CD4-positive, alpha-beta T cell (primary cell): ENCODE results near the gene SECISBP2. TPM values are rescaled to one million over a fixed set of nuclear protein-coding genes. Genes with fewer than 3 reads are reported as not detected.

Experiments
- ATAC-seq: fragments of 200-7000 bp; cut with Tn5 transposase; one replicate; pipeline ENCODE4 v1.10.0; 2022; ENCODE audit warnings: mild to moderate bottlenecking; ENCODE audit not compliant: poor library complexity
- CTCF ChIA-PET: fragments of 350-600 bp; sonication (Branson Sonifier 250); formaldehyde crosslinking; loops from one replicate; lab custom pipeline; 2021; ENCODE audit warnings: antibody characterized with exemption, inconsistent platforms; lab: Charles Lee
- POLR2A ChIA-PET: fragments of 350-600 bp; sonication (Branson Sonifier 250); formaldehyde crosslinking; loops from one replicate; lab custom pipeline; 2021; ENCODE audit warnings: antibody characterized with exemption, inconsistent platforms; lab: Charles Lee
- DNase-seq, 14 experiments: peaks; one replicate each; pipeline ENCODE4 v3.0.0-alpha.2; 2013 to 2020; ENCODE audit warnings: mixed read lengths in 2 of 14
- H3K27ac ChIP-seq, 2 donors: one replicate each; pipeline versions ENCODE4 v1.5.1 to v1.7.0; 2013; ENCODE audit warnings: low read length in 2 of 2, low read depth in 1 of 2, mild to moderate bottlenecking in 1 of 2
- H3K27me3 ChIP-seq, 2 experiments: 1 replicate in 1 of 2; 2 replicates in 1 of 2; pipeline versions ENCODE4 v1.6.1 to v1.7.0; 2013; ENCODE audit warnings: low read length in 2 of 2, control low read depth in 1 of 2, mild to moderate bottlenecking in 1 of 2, moderate library complexity in 1 of 2; ENCODE audit not compliant: insufficient read depth in 2 of 2, control insufficient read depth in 1 of 2
- H3K36me3 ChIP-seq: one replicate; pipeline ENCODE4 v1.6.1; 2013; ENCODE audit warnings: low read length, control low read depth; ENCODE audit not compliant: insufficient read depth
- H3K4me1 ChIP-seq: one replicate; pipeline ENCODE4 v1.6.1; 2013; ENCODE audit warnings: low read length, control low read depth; ENCODE audit not compliant: insufficient read depth
- H3K4me3 ChIP-seq: one replicate; pipeline ENCODE4 v1.5.1; 2013; ENCODE audit warnings: mild to moderate bottlenecking, low read length, moderate library complexity
- H3K9me3 ChIP-seq, 2 experiments: 1 replicate in 1 of 2; 2 replicates in 1 of 2; pipeline versions ENCODE4 v1.6.1 to v1.7.0; 2013; ENCODE audit warnings: low read length in 2 of 2, mild to moderate bottlenecking in 2 of 2, control low read depth in 1 of 2, moderate library complexity in 1 of 2; ENCODE audit not compliant: control insufficient read depth in 1 of 2, insufficient read depth in 1 of 2
- H3K27ac Mint-ChIP-seq: one replicate; pipeline ENCODE4 v1.8.0; 2020; ENCODE audit warnings: mixed read lengths
- H3K27me3 Mint-ChIP-seq: one replicate; pipeline ENCODE4 v1.8.0; 2021; ENCODE audit warnings: mixed read lengths
- H3K36me3 Mint-ChIP-seq: one replicate; pipeline ENCODE4 v1.8.0; 2021; ENCODE audit warnings: low read depth, mixed read lengths
- H3K4me1 Mint-ChIP-seq: one replicate; pipeline ENCODE4 v1.8.0; 2021; ENCODE audit warnings: low read depth, mixed read lengths
- H3K4me3 Mint-ChIP-seq: one replicate; pipeline ENCODE4 v1.8.0; 2020; ENCODE audit warnings: mild to moderate bottlenecking, mixed read lengths
- H3K9me3 Mint-ChIP-seq: one replicate; pipeline ENCODE4 v1.8.0; 2020; ENCODE audit warnings: mixed read lengths
- CTCF ChIP-seq: fragments of 200-600 bp; IDR thresholded peaks from one replicate; pipeline ENCODE4 v1.8.0; 2022; ENCODE audit warnings: antibody characterized with exemption, mild to moderate bottlenecking
- intact Hi-C, 2 experiments: fragments of 100-400 bp; cut with DNase I in 1 of 2; cut with micrococcal nuclease in 1 of 2; formaldehyde crosslinking; loops; one replicate each; pipeline versions ENCODE4 v1.15.1 to v1.9.0; 2023 to 2025; cut with DNase I, micrococcal nuclease
- total RNA-seq, 174 experiments: library from RNA in 2 of 174; stranded (reverse) in 2 of 174; gene quantifications; one replicate each; pipeline ENCODE4 v1.2.3 and lab custom pipeline; 2021 to 2026

The SECISBP2 gene
- total RNA-seq, 2 experiments from 2014 or later = 109 to 112 TPM

- ATAC-seq = no peak
Observed at GRCh38 chr9:89277043-89277442, 41.3 kb upstream of the SECISBP2 start.

GRCh38 chr9:89277454-89277853, 40.8 kb upstream of the SECISBP2 start:
- peak in 4 of 14 experiments; percentile 11 to 58 (median 20) for DNase-seq
- Mint-ChIP-seq H3K27me3 (peaks cover 8% of the 10 kb centered on the region), H3K9me3 (peaks cover 12% of the 10 kb centered on the region), H3K36me3 (peaks cover 8% of the 10 kb centered on the region), H3K4me3 (no peak overlapping the region), H3K4me1 (peaks cover 25% of the 10 kb centered on the region), H3K27ac (no peak overlapping the region)
- H3K4me1 ChIP-seq = peaks cover 14% of the 10 kb centered on the region
- H3K27me3 ChIP-seq = no peaks in the 10 kb centered on the region
- peaks cover 9 to 23% of the 10 kb centered on the region in 2 experiments for H3K9me3 ChIP-seq
- TF ChIP-seq CTCF = no peak
- no peak overlapping the region for H3K4me3 ChIP-seq
- ChIA-PET CTCF (no interaction called here), POLR2A (no interaction called here)
- no peak overlapping the region for H3K27ac ChIP-seq
- no peaks in the 10 kb centered on the region for H3K36me3 ChIP-seq
- intact Hi-C loops = loop anchor here in 1 of 2 experiments (5.0 kb wide), 1 partner anchor 1325 kb away; no protein-coding TSS in a partner anchor
- peak; percentile 54 for ATAC-seq

More at GRCh38 chr9:89277043-89277442, 41.3 kb upstream of the SECISBP2 start:
- TF ChIP-seq CTCF = no peak
- Mint-ChIP-seq H3K4me3 (no peak overlapping the region), H3K4me1 (peaks cover 25% of the 10 kb centered on the region), H3K9me3 (peaks cover 12% of the 10 kb centered on the region), H3K27me3 (peaks cover 8% of the 10 kb centered on the region), H3K36me3 (peaks cover 8% of the 10 kb centered on the region), H3K27ac (no peak overlapping the region)
- Histone ChIP-seq H3K4me3 (no peak overlapping the region), H3K27ac (no peak overlapping the region), H3K9me3 (peaks cover 12 to 23% of the 10 kb centered on the region in 2 experiments), H3K4me1 (peaks cover 14% of the 10 kb centered on the region), H3K36me3 (no peaks in the 10 kb centered on the region), H3K27me3 (no peaks in the 10 kb centered on the region)
- intact Hi-C loops = loop anchor here in 1 of 2 experiments (5.0 kb wide), 1 partner anchor 1325 kb away; no protein-coding TSS in a partner anchor
- DNase-seq = no peak
- ChIA-PET POLR2A (no interaction called here), CTCF (no interaction called here)

- Histone ChIP-seq H3K27me3 (no peaks in the 10 kb centered on the region), H3K4me1 (peaks cover 14% of the 10 kb centered on the region), H3K9me3 (peaks cover 9 to 12% of the 10 kb centered on the region in 2 experiments), H3K36me3 (no peaks in the 10 kb centered on the region), H3K4me3 (no peak overlapping the region), H3K27ac (no peak overlapping the region)
- ATAC-seq (no peak), DNase-seq (no peak)
- CTCF ChIA-PET = interaction anchor here (2.2 kb wide), 1 partner anchor 9 kb away, joined by 8 read pairs; no protein-coding TSS in a partner anchor
- Mint-ChIP-seq H3K36me3 (peaks cover 8% of the 10 kb centered on the region), H3K9me3 (peaks cover 6% of the 10 kb centered on the region), H3K27me3 (peaks cover 4% of the 10 kb centered on the region), H3K27ac (no peak overlapping the region), H3K4me3 (no peak overlapping the region), H3K4me1 (peaks cover 25% of the 10 kb centered on the region)
- intact Hi-C loops = loop anchor here (2.0 to 5.0 kb wide), 2 partner anchors 684 to 1326 kb away; no protein-coding TSS in a partner anchor
- TF ChIP-seq CTCF = no peak
- POLR2A ChIA-PET = interaction anchor here (1.6 kb wide), 1 partner anchor 32 kb away, joined by 3 read pairs; the partner anchor contains the start of gene CKS2
Observed at GRCh38 chr9:89278551-89278950, 39.7 kb upstream of the SECISBP2 start.
